ENCODE measurements around the gene XIRP1.
"Not testable (repeated sequence)": the region's sequence is repeated elsewhere in the genome, so short reads cannot be mapped to it uniquely, and the experiment has no call there.

DNA sequence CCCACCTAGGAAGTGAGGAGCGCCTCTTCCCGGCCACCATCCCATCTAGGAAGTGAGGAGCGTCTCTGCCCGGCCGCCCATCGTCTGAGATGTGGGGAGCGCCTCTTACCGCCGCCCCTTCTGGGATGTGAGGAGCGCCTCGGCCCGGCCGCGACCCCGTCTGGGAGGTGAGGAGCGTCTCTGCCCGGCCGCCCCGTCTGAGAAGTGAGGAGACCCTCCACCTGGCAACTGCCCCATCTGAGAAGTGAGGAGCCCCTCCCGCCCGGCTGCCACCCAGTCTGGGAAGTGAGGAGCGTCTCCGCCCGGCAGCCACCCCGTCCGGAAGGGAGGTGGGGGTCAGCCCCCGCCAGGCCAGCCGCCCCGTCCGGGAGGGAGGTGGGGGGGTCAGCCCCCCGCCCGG is 35.2 kb upstream of the XIRP1 start:
- not testable (repeated sequence) for TF ChIP-seq POLR2A (IDR thresholded peaks at IDR 0.05)
- TF ChIP-seq, protein P1, sequence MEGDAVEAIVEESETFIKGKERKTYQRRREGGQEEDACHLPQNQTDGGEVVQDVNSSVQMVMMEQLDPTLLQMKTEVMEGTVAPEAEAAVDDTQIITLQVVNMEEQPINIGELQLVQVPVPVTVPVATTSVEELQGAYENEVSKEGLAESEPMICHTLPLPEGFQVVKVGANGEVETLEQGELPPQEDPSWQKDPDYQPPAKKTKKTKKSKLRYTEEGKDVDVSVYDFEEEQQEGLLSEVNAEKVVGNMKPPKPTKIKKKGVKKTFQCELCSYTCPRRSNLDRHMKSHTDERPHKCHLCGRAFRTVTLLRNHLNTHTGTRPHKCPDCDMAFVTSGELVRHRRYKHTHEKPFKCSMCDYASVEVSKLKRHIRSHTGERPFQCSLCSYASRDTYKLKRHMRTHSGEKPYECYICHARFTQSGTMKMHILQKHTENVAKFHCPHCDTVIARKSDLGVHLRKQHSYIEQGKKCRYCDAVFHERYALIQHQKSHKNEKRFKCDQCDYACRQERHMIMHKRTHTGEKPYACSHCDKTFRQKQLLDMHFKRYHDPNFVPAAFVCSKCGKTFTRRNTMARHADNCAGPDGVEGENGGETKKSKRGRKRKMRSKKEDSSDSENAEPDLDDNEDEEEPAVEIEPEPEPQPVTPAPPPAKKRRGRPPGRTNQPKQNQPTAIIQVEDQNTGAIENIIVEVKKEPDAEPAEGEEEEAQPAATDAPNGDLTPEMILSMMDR (IDR thresholded peaks at IDR 0.05) = not testable (repeated sequence)

All from Peyer's patch (tissue), 4 donors.